PFSK-1 (cell line): ENCODE results near the gene NRP2.

ENCODE experiments used
- POLR2AphosphoS5 ChIP-seq: IDR thresholded peaks from 2 replicates; pipeline ENCODE4 v1.6.1; 2012; ENCODE audit warnings: low read depth, mild to moderate bottlenecking, control low read depth, low read length, moderate library complexity
- SIN3A ChIP-seq: IDR thresholded peaks from 2 replicates; pipeline ENCODE4 v1.6.1; 2012; ENCODE audit warnings: mild to moderate bottlenecking, low read length, moderate library complexity, borderline replicate concordance; ENCODE audit not compliant: insufficient read depth
- TAF1 ChIP-seq: IDR thresholded peaks from 2 replicates; pipeline ENCODE4 v1.6.1; 2012; ENCODE audit warnings: low read length, control low read depth, borderline replicate concordance; ENCODE audit not compliant: insufficient read depth
- TF ChIP-seq, protein P1 (sequence below), 2 experiments: IDR thresholded peaks; 2 replicates each; pipeline versions ENCODE4 v1.6.1 to v1.8.0; 2011 to 2012; ENCODE audit warnings: low read depth in 2 of 2, low read length in 2 of 2, control low read depth in 1 of 2, inconsistent platforms in 1 of 2, mild to moderate bottlenecking in 1 of 2, moderate library complexity in 1 of 2; ENCODE audit not compliant: insufficient read depth in 1 of 2

DNA sequence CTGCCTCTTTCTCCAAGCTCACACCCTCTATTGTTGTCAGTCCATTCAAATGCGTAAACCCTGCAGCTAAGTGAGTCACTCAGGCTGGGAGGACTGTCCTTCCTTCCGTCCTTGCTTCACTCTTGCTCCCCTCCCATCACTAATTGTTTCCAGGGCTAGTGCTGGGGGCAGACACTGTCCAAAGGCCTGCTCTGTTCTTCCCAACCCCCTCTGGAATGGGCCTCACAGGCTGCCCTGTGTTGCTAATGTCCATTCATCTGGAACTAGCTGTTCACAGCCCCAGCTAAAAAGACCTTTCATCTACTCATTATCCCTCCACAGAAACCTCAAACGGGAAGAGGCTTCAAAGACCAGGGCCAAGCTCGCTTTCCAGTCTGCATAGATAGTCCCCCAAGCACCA is 31.9 kb upstream of the NRP2 start:
- peak; percentile 50 for TF ChIP-seq POLR2AphosphoS5
- TF ChIP-seq SIN3A = peak; percentile 70; the same call in 1 of the 2 replicates
- TF ChIP-seq, protein P1, sequence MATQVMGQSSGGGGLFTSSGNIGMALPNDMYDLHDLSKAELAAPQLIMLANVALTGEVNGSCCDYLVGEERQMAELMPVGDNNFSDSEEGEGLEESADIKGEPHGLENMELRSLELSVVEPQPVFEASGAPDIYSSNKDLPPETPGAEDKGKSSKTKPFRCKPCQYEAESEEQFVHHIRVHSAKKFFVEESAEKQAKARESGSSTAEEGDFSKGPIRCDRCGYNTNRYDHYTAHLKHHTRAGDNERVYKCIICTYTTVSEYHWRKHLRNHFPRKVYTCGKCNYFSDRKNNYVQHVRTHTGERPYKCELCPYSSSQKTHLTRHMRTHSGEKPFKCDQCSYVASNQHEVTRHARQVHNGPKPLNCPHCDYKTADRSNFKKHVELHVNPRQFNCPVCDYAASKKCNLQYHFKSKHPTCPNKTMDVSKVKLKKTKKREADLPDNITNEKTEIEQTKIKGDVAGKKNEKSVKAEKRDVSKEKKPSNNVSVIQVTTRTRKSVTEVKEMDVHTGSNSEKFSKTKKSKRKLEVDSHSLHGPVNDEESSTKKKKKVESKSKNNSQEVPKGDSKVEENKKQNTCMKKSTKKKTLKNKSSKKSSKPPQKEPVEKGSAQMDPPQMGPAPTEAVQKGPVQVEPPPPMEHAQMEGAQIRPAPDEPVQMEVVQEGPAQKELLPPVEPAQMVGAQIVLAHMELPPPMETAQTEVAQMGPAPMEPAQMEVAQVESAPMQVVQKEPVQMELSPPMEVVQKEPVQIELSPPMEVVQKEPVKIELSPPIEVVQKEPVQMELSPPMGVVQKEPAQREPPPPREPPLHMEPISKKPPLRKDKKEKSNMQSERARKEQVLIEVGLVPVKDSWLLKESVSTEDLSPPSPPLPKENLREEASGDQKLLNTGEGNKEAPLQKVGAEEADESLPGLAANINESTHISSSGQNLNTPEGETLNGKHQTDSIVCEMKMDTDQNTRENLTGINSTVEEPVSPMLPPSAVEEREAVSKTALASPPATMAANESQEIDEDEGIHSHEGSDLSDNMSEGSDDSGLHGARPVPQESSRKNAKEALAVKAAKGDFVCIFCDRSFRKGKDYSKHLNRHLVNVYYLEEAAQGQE (IDR thresholded peaks at IDR 0.05; ENCODE audit: insufficient read depth in 1 of 2, low read depth in 2 of 2, low read length in 2 of 2) = peak in 1 of 2 experiments; percentile 64; a peak in 3 of 4 replicates
- TF ChIP-seq TAF1 = no peak
